Transverse colon (tissue), 4 donors: ENCODE data around the gene GRIPAP1. TPM values are rescaled to one million over a fixed set of nuclear protein-coding genes. Genes with fewer than 3 reads are reported as not detected.

Experiments
- DNase-seq: peaks from one replicate; pipeline ENCODE4 v3.0.0-alpha.2; 2019
- H3K27ac ChIP-seq, 4 donors: fragments of 200-600 bp; sonication (generic); 2 replicates each; pipeline ENCODE4 v1.5.1; 2016 to 2018; ENCODE audit warnings: inconsistent platforms in 4 of 4
- H3K27me3 ChIP-seq: fragments of 200-600 bp; sonication (generic); 2 replicates; pipeline ENCODE4 v1.5.1; 2017; ENCODE audit warnings: inconsistent platforms
- H3K36me3 ChIP-seq, 4 donors: fragments of 200-600 bp; sonication (generic); 2 replicates each; pipeline ENCODE4 v1.5.1; 2017 to 2019; ENCODE audit warnings: inconsistent platforms in 4 of 4
- H3K4me1 ChIP-seq, 4 donors: fragments of 200-600 bp; sonication (generic); 2 replicates each; pipeline ENCODE4 v1.5.1; 2017 to 2020; ENCODE audit warnings: inconsistent platforms in 4 of 4
- H3K4me3 ChIP-seq, 4 donors: fragments of 200-600 bp; sonication (generic); 1 replicate in 1 of 4; 2 replicates in 3 of 4; pipeline versions ENCODE4 v1.5.1 to v1.6.1; 2017 to 2019; ENCODE audit warnings: inconsistent platforms in 4 of 4
- H3K9me3 ChIP-seq, 2 donors: fragments of 200-600 bp; sonication (generic); 2 replicates each; pipeline ENCODE4 v1.5.1; 2017 to 2019; ENCODE audit warnings: inconsistent platforms in 2 of 2
- EP300 ChIP-seq: sonication (generic); formaldehyde crosslinking; IDR thresholded peaks from one replicate; pipeline ENCODE4 v1.6.1; 2017; ENCODE audit warnings: antibody characterized with exemption, low read depth
- POLR2A ChIP-seq: fragments of 450-650 bp; IDR thresholded peaks from one replicate; pipeline ENCODE4 v1.6.1; 2016; ENCODE audit warnings: antibody characterized with exemption, mild to moderate bottlenecking, moderate library complexity
- POLR2AphosphoS5 ChIP-seq, 3 donors: sonication (generic); formaldehyde crosslinking; IDR thresholded peaks; one replicate each; pipeline ENCODE4 v1.6.1; 2016; ENCODE audit warnings: antibody characterized with exemption in 3 of 3
- WGBS, 2 donors: methylation state at CpG; one replicate each; pipeline ENCODE4 v1.1.5; 2018; ENCODE audit warnings: low coverage in 1 of 2; 5-methylcytosine and 5-hydroxymethylcytosine counted together
- in situ Hi-C, 4 donors: fragments of 200-750 bp; cut with MboI; loops; one replicate each; pipeline versions ENCODE4 v1.15.0 to v1.15.1; 2017; ENCODE audit warnings: low sequenced_read_pairs in 3 of 4, low pct_ligation_motif_present in 1 of 4, low pct_unique_long_range_greater_than_20kb in 1 of 4
- intact Hi-C: fragments of 100-400 bp; cut with DNase I; formaldehyde crosslinking; loops from one replicate; pipeline ENCODE4 v1.15.1; 2023; ENCODE audit warnings: low total_unique reads
- total RNA-seq, 4 donors: library from RNA; depleted of rRNA; stranded (reverse); fragments of >200 nt; gene quantifications; one replicate each; pipeline ENCODE4 v1.1.0, GENCODE V29; 2016
- TF ChIP-seq, protein P1 (sequence below), 5 experiments: fragments of 200-600 bp in 3 of 5; fragments of 450-650 bp in 2 of 5; sonication (generic) in 3 of 5; IDR thresholded peaks; 1 replicate in 2 of 5; 2 replicates in 3 of 5; pipeline ENCODE4 v1.5.1; 2016 to 2017; ENCODE audit warnings: antibody characterized with exemption in 5 of 5, inconsistent platforms in 3 of 5, mild to moderate bottlenecking in 2 of 5, moderate library complexity in 1 of 5

Gene GRIPAP1
- total RNA-seq, 4 donors from 2014 or later, result 34.8 to 102 (median 52.9) TPM

DNA sequence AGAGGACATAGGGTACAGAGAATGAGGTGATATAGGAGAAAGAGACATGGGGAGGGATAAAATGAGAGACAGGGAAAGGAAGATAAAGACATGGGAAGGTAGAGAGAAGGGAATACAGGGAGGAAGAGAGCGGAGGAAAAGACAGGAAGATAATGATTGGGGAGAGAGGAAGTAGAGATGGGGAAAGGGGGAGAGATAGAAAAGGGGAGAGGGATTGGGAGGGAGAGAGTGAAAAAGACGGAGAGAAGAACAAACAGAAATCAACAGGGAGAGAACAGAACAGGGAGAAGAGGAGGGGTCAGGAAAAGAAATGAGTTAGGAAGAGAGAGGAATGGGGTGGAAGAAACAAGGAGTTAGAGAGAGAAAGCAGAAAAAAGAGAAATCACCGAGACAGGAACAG, 4.6 kb downstream of the GRIPAP1 start:
- H3K36me3 ChIP-seq, result no peaks in the 10 kb centered on the region
- H3K27ac ChIP-seq, result no peak overlapping the region
- H3K9me3 ChIP-seq, result no peaks in the 10 kb centered on the region
- TF ChIP-seq EP300 (no peak), POLR2A (no peak), POLR2AphosphoS5 (IDR thresholded peaks at IDR 0.05) (no peak)
- TF ChIP-seq, protein P1, sequence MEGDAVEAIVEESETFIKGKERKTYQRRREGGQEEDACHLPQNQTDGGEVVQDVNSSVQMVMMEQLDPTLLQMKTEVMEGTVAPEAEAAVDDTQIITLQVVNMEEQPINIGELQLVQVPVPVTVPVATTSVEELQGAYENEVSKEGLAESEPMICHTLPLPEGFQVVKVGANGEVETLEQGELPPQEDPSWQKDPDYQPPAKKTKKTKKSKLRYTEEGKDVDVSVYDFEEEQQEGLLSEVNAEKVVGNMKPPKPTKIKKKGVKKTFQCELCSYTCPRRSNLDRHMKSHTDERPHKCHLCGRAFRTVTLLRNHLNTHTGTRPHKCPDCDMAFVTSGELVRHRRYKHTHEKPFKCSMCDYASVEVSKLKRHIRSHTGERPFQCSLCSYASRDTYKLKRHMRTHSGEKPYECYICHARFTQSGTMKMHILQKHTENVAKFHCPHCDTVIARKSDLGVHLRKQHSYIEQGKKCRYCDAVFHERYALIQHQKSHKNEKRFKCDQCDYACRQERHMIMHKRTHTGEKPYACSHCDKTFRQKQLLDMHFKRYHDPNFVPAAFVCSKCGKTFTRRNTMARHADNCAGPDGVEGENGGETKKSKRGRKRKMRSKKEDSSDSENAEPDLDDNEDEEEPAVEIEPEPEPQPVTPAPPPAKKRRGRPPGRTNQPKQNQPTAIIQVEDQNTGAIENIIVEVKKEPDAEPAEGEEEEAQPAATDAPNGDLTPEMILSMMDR (IDR thresholded peaks at IDR 0.05), result no peak
- H3K4me3 ChIP-seq, result no peak overlapping the region
- no peak for DNase-seq
- peaks cover 0 to 9% (median 0%) of the 10 kb centered on the region in 4 donors for H3K4me1 ChIP-seq
- in situ Hi-C loops (no loop called here), intact Hi-C loops (no loop called here)
- no peaks in the 10 kb centered on the region for H3K27me3 ChIP-seq
- 85% methylated on average over 3 of the region's 3 CpGs; no CpG with 5 or more reads in 1 of the 2 donors for WGBS, 2 donors

DNA sequence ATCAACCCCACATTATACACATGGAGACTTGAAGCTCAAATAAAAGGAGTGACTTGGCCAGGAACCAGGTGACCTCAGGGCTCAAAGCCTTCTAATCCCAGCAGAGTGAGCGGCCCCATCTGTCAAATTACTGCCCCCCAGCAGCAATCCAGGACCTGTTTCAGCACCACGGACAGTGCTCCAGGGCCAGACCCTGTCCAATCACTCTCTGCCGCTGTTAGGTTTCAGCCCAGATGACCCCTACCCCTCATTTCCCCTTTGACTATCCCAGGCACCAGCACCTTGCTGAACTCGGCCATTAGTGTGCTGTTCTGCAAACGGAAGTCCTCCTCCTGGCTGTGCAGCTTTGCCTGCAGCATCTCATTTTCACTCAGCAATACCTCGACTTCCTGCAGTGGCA, 5.1 kb downstream of the GRIPAP1 start:
- intact Hi-C loops (no loop called here), in situ Hi-C loops (no loop called here)
- no peak for DNase-seq
- 64% methylated on average over 6 of the region's 6 CpGs; no CpG with 5 or more reads in 1 of the 2 donors for WGBS, 2 donors
- H3K4me1 ChIP-seq, result peaks cover 0 to 9% (median 0%) of the 10 kb centered on the region in 4 donors
- no peak overlapping the region for H3K27ac ChIP-seq
- H3K27me3 ChIP-seq, result no peaks in the 10 kb centered on the region
- TF ChIP-seq EP300 (no peak), POLR2A (no peak), POLR2AphosphoS5 (IDR thresholded peaks at IDR 0.05) (no peak)
- TF ChIP-seq, protein P1 (IDR thresholded peaks at IDR 0.05), result no peak
- H3K9me3 ChIP-seq, result no peaks in the 10 kb centered on the region
- no peak overlapping the region for H3K4me3 ChIP-seq
- H3K36me3 ChIP-seq, result no peaks in the 10 kb centered on the region

DNA sequence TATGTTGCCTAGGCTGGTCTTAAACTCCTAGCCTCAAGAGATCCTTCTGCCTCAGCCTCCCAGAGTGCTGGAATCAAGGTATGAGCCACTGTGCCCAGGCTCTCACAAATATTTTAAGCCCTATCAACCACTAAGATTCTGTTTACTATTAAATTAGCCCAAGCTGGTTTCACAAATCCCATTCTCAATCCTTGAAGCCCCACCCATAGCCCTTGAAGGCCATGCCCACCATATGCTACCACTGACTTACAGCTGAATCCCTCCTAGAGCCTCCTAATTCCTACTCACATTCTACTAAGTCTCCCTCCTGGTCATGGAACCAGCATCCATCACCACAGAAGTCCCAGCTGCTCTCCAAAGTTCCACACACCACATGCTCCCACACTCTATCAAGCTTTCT, 9.7 kb downstream of the GRIPAP1 start:
- intact Hi-C loops (no loop called here), in situ Hi-C loops (no loop called here)
- Histone ChIP-seq H3K4me3 (no peak overlapping the region), H3K4me1 (no peaks in the 10 kb centered on the region), H3K36me3 (no peaks in the 10 kb centered on the region), H3K27ac (no peak overlapping the region), H3K9me3 (no peaks in the 10 kb centered on the region), H3K27me3 (no peaks in the 10 kb centered on the region)
- DNase-seq, result no peak
- TF ChIP-seq POLR2AphosphoS5 (IDR thresholded peaks at IDR 0.05) (no peak), POLR2A (no peak), EP300 (no peak)
- TF ChIP-seq, protein P1 (IDR thresholded peaks at IDR 0.05), result no peak

DNA sequence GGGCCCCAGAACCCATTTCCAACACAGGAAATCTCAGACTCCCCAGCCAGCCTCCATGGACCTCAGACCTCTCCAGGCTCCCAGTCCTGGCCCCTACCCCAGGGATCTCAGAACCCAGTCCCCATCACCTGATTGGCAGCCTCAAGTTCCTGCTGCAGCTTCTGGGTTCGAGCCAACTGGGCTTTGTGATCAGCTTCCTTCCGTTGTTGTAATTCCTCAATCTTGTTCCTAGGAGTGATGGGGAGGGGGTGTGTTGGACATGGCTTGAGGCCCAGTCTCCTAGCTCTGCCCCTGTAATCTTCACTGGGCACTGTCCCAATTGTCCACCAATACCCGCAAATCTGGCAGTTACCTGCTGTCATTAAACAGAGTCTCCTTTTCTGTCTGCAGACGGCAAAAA, 12.6 kb downstream of the GRIPAP1 start:
- Histone ChIP-seq H3K4me3 (no peak overlapping the region), H3K9me3 (no peaks in the 10 kb centered on the region), H3K36me3 (no peaks in the 10 kb centered on the region), H3K27ac (no peak overlapping the region), H3K27me3 (no peaks in the 10 kb centered on the region), H3K4me1 (no peaks in the 10 kb centered on the region)
- 78 to 83% methylated on average over 1 to 4 of the region's 4 CpGs for WGBS, 2 donors
- no peak for DNase-seq
- TF ChIP-seq, protein P1 (IDR thresholded peaks at IDR 0.05), result no peak
- no peak for TF ChIP-seq EP300
- no peak for TF ChIP-seq POLR2A
- TF ChIP-seq POLR2AphosphoS5 (IDR thresholded peaks at IDR 0.05), result no peak
- intact Hi-C loops, result no loop called here
- in situ Hi-C loops, result no loop called here
